ENCODE measurements around the gene PLOD1.

The PLOD1 gene

DNA sequence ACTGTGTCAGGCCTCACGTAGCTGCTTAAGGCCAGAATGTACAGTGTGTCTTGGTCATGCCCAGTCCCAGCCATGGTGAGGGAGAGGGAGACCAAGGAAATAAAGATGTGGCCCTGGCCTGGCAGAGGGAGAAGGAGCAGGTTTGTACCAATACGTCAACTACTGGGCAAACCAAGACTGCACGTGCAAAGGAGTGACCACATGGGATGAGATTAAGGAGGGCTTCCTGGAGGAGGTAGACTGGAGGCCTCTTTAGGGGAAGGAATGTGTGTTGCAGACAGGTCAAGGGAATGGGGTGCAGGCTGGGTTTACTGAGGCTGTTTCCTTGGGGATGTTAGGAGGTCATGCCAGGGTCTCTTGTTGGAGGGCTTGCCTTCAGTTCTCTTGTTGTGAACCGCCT, 7.8 kb downstream of the PLOD1 start:
- no peak for DNase-seq

GRCh38 chr1:11943619-11944018, 9.1 kb downstream of the PLOD1 start:
- no peak for DNase-seq

GRCh38 chr1:11944358-11944931, 9.9 kb downstream of the PLOD1 start:
- DNase-seq: no peak

DNA sequence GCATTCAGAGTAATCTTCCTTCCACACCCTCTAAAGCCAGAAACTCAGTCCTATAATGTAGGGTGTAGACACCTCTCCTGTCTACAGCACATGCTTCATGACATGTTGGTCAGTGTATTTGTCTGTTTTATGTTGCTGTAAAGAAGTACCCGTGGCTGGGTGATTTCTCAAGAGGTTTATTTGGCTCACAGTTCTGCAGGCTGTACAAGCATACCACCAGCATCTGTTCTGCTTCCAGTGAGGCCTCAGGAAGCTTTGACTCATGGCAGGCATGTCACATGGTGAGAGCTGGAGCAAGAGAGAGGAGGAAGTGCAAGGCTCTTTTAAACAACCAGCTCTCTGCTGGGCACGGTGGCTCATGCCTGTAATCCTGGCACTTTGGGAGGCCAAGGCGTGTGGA, 12.1 kb downstream of the PLOD1 start:
- no peak for DNase-seq

- DNase-seq: peak in 1 of 2 donors; percentile 15
These were observed 14.4 kb downstream of the PLOD1 start for GRCh38 chr1:11948822-11949458.

GRCh38 chr1:11951901-11952300, 17.4 kb downstream of the PLOD1 start:
- no peak for DNase-seq

DNA sequence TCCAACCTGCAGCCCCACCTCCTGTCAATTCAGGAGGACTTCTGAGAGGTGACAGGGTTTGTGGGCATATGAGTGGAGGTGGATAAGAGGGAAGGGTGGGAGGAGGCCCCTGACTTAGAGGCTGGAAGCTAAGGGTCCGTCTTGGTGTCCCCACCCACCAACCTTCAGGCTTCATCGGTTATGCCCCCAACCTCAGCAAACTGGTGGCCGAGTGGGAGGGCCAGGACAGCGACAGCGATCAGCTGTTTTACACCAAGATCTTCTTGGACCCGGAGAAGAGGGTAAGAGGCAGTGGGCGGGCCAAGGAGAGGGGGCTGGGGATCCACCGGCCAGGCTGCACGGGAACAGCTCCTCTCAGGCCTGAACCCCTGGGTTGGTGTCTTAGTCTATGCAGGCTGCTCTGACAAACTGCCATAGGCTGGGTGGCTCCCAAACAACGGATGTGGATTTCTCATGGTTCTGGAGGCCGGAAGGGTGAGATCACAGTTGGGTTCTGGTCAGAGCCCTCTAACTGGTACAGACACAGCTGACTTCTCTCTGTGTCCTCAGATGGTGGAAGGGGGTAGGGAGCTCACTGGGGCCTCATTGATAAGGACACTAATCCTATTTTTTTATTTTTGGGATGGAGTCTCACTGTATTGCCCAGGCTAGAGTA, 18.1 kb downstream of the PLOD1 start:
- no peak for DNase-seq

DNA sequence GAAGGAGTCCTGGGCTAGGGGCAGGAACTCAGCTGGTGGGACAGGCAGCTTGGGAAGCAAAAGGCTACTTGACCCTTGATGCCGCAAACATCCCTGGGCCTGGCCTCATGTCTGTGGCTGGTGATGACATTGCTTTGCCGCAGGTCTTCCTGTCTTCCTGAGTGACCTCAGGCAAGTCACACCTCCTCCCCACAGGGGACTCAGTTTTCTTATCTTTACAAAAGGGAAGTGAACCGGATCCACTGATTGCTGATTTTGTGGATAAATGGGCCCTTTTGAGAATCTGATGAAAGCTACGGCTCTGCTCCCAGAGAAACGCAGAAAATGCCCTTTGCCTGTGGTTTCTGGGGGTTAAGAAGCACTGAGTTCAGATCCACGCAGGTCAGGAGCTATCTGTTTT, 20.7 kb downstream of the PLOD1 start:
- no peak for DNase-seq

- DNase-seq: no peak
These were observed 22.9 kb downstream of the PLOD1 start for GRCh38 chr1:11957398-11957797.

- no peak for DNase-seq
These were observed 23.4 kb downstream of the PLOD1 start for GRCh38 chr1:11957897-11958296.

- no peak for DNase-seq
These were observed 25.8 kb downstream of the PLOD1 start for GRCh38 chr1:11960276-11960675.

DNA sequence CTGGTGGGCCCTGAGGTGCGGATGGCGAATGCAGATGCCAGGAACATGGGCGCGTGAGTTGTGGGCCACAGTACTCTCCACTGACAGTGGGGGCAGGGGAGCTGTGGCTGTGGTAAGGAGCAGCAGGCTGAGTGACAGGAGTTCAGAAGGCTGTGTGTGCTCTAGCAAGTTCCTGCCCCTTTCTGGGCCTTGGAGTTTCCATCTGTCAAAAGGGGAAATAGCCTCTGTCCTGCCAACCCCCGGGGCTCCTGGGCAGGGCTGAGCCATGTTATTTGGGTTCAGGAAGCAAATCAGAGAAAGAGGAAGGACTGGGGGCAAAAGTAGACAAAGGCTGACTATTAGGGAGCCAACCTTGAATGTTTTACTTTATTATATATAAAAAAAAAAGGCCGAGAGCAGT, 26.2 kb downstream of the PLOD1 start:
- peak; percentile 86 to 88 for DNase-seq

- DNase-seq: peak; percentile 60 to 74
These were observed 26.7 kb downstream of the PLOD1 start for GRCh38 chr1:11961230-11961629.

GRCh38 chr1:11963622-11964021, 29.1 kb downstream of the PLOD1 start:
- DNase-seq: no peak

DNA sequence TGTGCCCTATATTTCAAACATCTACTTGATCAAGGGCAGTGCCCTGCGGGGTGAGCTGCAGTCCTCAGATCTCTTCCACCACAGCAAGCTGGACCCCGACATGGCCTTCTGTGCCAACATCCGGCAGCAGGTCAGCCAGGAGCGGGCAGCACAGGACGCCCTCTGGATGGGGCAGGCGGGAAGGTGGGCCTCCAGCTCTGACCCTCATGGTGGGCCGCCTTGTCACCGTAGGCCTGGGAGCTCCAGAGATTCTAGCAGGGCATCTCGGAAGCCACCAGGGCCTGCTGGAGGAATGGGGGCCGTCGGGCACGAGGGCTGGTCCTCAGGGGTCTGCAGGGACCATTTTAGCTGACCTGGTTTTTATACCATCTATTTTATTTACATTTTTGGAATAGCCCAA, 30.1 kb downstream of the PLOD1 start:
- DNase-seq: no peak

GRCh38 chr1:11967028-11967547, 32.6 kb downstream of the PLOD1 start:
- peak; percentile 21 to 25 for DNase-seq

DNA sequence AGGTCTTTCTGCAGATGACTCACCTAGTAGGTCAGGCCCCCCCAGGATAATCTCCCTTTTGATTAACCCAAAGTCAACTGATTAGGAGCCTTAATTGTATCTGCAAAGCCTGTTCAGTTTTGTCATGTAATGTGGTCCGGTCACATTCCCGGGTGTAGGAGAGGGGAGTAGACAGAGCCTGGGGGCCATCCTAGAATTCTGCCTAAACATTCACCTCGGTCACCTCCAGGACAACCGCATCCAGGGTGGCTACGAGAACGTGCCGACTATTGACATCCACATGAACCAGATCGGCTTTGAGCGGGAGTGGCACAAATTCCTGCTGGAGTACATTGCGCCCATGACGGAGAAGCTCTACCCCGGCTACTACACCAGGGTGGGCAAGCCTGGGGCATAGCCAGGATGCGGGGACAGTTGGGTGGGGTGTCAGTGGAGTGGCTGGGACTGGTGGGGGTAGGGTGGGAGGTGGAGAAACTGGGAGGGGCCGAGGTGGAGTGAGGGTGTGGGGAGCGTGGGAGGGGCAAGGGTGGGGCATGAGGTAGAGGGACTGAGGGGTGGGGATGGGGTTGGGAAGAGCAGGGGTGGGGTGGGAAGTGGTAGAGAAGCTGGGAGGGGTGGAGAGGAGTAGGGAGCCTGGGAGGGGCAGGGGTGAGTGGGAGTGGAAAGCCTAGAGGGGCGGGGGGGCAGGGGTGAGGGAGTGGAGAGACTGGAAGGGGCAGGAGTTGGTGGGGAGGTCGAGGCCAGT, 36.1 kb downstream of the PLOD1 start:
- DNase-seq: no peak

- DNase-seq: no peak
These were observed 43.1 kb downstream of the PLOD1 start for GRCh38 chr1:11977625-11978024.

GRCh38 chr1:11978301-11978700, 43.8 kb downstream of the PLOD1 start:
- peak; percentile 30 to 33 for DNase-seq

GRCh38 chr1:11979028-11979850, 44.7 kb downstream of the PLOD1 start:
- DNase-seq: no peak

DNA sequence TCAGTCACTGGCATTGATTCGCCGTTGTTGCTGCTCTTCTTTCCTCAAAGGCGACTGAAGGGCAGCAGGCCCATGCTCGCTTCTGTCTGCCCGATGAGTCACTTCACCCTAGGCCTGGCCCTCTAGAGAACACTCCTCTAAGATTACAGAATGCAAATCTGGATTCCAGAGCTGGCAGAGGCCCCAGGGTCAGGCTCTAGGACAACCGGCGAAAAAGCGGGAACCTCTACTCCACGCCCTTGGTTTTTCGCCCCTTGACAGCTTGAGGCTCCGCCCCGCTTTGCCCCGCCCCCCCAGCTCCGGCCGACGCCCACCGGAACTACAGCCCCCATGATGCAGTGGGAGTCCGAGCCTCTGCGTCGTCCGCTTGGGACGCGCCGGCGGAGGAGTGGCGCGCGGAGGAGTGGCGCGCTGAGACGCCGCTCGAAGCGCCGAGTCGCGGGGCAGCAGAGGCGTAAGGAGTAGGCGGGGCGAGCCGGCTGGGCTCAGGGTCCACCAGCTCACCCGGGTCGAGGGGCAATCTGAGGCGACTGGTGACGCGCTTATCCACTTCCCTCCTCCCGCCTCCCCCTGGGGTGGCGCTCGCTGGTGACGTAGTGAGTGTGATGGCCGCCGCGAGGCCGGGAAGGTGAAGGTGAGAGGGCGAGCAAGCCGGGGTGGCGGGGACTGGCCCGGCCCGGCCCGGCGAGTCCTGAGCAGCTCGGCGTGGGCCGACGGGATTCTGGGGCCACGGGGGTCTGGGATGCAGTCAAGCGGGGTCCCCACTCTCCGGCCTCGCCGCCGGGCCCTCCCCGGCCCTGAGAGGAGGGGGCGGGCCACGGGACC, 45.5 kb downstream of the PLOD1 start, which contains the start of gene MFN2:
Gene MFN2 (plus strand): TSS at position 594 of the 825 bp plus-strand sequence. CDS start 8,725 bp downstream, outside the sequence.
- DNase-seq: peak; percentile 95 to 96

DNA sequence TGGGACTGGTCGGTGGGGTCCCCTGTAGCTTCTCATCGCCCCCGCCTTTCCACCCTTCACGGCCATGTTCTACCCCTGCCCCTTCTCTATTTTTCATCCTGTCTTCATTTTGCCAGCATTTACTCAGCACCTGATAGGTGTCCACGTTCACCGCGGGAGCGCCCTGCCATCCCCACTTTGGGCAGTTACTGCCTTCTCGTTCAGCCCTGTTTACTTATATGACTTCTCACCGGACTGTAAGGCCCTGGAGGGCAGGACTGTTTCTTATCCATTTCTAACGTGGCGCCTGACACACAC, 46.1 kb downstream of the PLOD1 start:
- DNase-seq: no peak
